K562 (cell line): Measurements from ENCODE around the gene THSD8. TPM values are rescaled to one million over a fixed set of nuclear protein-coding genes. Genes with fewer than 3 reads are reported as not detected.

ENCODE experiments used
- FOXO4 ChIP-seq: fragments of 450-650 bp; formaldehyde crosslinking; IDR thresholded peaks from 2 replicates; pipeline ENCODE4 v1.4.0; 2020; ENCODE audit warnings: mild to moderate bottlenecking, moderate library complexity
- HDAC1 ChIP-seq, 2 experiments: fragments of 450-650 bp; IDR thresholded peaks; 2 replicates each; pipeline ENCODE4 v1.6.1; 2016 to 2017; ENCODE audit warnings: inconsistent platforms in 1 of 2, mild to moderate bottlenecking in 1 of 2, moderate library complexity in 1 of 2
- HOMEZ ChIP-seq: fragments of 250-450 bp; sonication (Bioruptor Pico); IDR thresholded peaks from 2 replicates; pipeline ENCODE4 v1.4.0; 2020; ENCODE audit warnings: mild to moderate bottlenecking, moderate library complexity
- MITF ChIP-seq: IDR thresholded peaks from 2 replicates; pipeline ENCODE4 v1.6.1; 2014; ENCODE audit warnings: antibody characterized with exemption
- NONO ChIP-seq, 2 experiments: fragments of 200-400 bp in 1 of 2; fragments of 450-650 bp in 1 of 2; formaldehyde crosslinking in 1 of 2; IDR thresholded peaks; 2 replicates each; pipeline ENCODE4 v1.6.1; 2017; ENCODE audit warnings: low read depth in 2 of 2, mild to moderate bottlenecking in 2 of 2, moderate library complexity in 2 of 2, low read length in 1 of 2
- POLR2G ChIP-seq: fragments of 200-400 bp; formaldehyde crosslinking; IDR thresholded peaks from 2 replicates; pipeline ENCODE4 v1.6.1; 2017; ENCODE audit warnings: low read depth, mild to moderate bottlenecking, antibody characterized with exemption, low read length, moderate library complexity
- PTBP1 ChIP-seq: fragments of 200-400 bp; formaldehyde crosslinking; IDR thresholded peaks from 2 replicates; pipeline ENCODE4 v1.6.1; 2017; ENCODE audit warnings: low read depth, low read length
- RBBP5 ChIP-seq: fragments of 200-600 bp; sonication (generic); IDR thresholded peaks from 2 replicates; pipeline ENCODE4 v1.6.1; 2012; ENCODE audit warnings: borderline replicate concordance, mild to moderate bottlenecking, low read length, control low read depth, inconsistent platforms; ENCODE audit not compliant: insufficient read depth, poor library complexity, severe bottlenecking
- SAFB ChIP-seq: fragments of 200-400 bp; formaldehyde crosslinking; IDR thresholded peaks from 2 replicates; pipeline ENCODE4 v1.6.1; 2017; ENCODE audit warnings: low read depth, low read length, borderline replicate concordance
- ZBTB9 ChIP-seq: fragments of 450-650 bp; formaldehyde crosslinking; IDR thresholded peaks from 2 replicates; pipeline ENCODE4 v1.4.0; 2020; ENCODE audit warnings: mild to moderate bottlenecking, moderate library complexity
- ZEB2 ChIP-seq: fragments of 450-650 bp; IDR thresholded peaks from 2 replicates; pipeline ENCODE4 v1.6.1; 2016
- ZNF146 ChIP-seq: IDR thresholded peaks from one replicate; pipeline ENCODE4 v1.6.1; 2018; ENCODE audit warnings: missing compliant biosample characterization; ENCODE audit not compliant: unreplicated experiment
- polyA plus RNA-seq, 8 experiments: library from polyadenylated mRNA; depleted of rRNA in 4 of 8; stranded (reverse) in 5 of 8; unstranded in 3 of 8; fragments of >200 nt; fragmentation: Nextera tagmentation in 2 of 8; fragmentation: Illumina TruSeq in 1 of 8; extraction: Ambion mirVana in 2 of 8; extraction: Trizol in 1 of 8; gene quantifications; 2 replicates each; pipeline versions ENCODE4 v1.2.1 to v1.2.3, GENCODE V29; 2011 to 2014; ENCODE audit warnings: inconsistent platforms in 1 of 8, missing spikeins in 1 of 8
- total RNA-seq, 7 experiments: library from RNA; depleted of rRNA in 6 of 7; stranded (reverse); fragments of >200 nt in 6 of 7; fragmentation: Illumina TruSeq in 2 of 7; extraction: Trizol in 2 of 7; gene quantifications; 2 replicates each; pipeline versions ENCODE4 v1.2.1 to v1.2.3, GENCODE V29; 2011 to 2021; ENCODE audit warnings: low replicate concordance in 1 of 7
- TF ChIP-seq, protein P1 (sequence below): sonication (generic); formaldehyde crosslinking; IDR thresholded peaks from 2 replicates; pipeline ENCODE4 v1.8.1; 2023; ENCODE audit warnings: mild to moderate bottlenecking, missing genetic modification reagents
- TF ChIP-seq, protein P2 (sequence below): sonication (generic); formaldehyde crosslinking; IDR thresholded peaks from 2 replicates; pipeline ENCODE4 v1.8.0; 2022; ENCODE audit warnings: missing genetic modification reagents, mild to moderate bottlenecking, moderate library complexity, borderline replicate concordance

The THSD8 gene
- total and polyA plus RNA-seq, 9 of the 15 experiments (the other 6 are each of a cell fraction or from before 2014, with no cell fraction given): 8.4 to 42.4 (median 19.9) TPM; not detected in 2

- TF ChIP-seq FOXO4 (CRISPR knock-in tag) (0 out of 2 replicates have a peak, but pooled peaks have one; percentile 34), MITF (0 out of 2 replicates have a peak, but pooled peaks have one; percentile 35), POLR2G (peak; percentile 78), SAFB (0 out of 2 replicates have a peak, but pooled peaks have one; percentile 22), PTBP1 (no peak), NONO (IDR thresholded peaks at IDR 0.05; ENCODE audit: low read depth in 2 of 2, low read length in 1 of 2) (0 out of 4 replicates have a peak, but pooled peaks of 1 of the 2 experiments have one; percentile 4), HDAC1 (IDR thresholded peaks at IDR 0.05) (peak in 1 of 2 experiments; percentile 35; a peak in 1 of 4 replicates), RBBP5 (peak; percentile 29), HOMEZ (CRISPR knock-in tag) (peak; percentile 30; the same call in 1 of the 2 replicates), ZBTB9 (CRISPR knock-in tag) (0 out of 2 replicates have a peak, but pooled peaks have one; percentile 21), ZEB2 (peak; percentile 83), ZNF146 (CRISPR knock-in tag) (no peak)
- TF ChIP-seq, protein P1, sequence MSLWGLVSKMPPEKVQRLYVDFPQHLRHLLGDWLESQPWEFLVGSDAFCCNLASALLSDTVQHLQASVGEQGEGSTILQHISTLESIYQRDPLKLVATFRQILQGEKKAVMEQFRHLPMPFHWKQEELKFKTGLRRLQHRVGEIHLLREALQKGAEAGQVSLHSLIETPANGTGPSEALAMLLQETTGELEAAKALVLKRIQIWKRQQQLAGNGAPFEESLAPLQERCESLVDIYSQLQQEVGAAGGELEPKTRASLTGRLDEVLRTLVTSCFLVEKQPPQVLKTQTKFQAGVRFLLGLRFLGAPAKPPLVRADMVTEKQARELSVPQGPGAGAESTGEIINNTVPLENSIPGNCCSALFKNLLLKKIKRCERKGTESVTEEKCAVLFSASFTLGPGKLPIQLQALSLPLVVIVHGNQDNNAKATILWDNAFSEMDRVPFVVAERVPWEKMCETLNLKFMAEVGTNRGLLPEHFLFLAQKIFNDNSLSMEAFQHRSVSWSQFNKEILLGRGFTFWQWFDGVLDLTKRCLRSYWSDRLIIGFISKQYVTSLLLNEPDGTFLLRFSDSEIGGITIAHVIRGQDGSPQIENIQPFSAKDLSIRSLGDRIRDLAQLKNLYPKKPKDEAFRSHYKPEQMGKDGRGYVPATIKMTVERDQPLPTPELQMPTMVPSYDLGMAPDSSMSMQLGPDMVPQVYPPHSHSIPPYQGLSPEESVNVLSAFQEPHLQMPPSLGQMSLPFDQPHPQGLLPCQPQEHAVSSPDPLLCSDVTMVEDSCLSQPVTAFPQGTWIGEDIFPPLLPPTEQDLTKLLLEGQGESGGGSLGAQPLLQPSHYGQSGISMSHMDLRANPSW: no peak
- TF ChIP-seq, protein P2, sequence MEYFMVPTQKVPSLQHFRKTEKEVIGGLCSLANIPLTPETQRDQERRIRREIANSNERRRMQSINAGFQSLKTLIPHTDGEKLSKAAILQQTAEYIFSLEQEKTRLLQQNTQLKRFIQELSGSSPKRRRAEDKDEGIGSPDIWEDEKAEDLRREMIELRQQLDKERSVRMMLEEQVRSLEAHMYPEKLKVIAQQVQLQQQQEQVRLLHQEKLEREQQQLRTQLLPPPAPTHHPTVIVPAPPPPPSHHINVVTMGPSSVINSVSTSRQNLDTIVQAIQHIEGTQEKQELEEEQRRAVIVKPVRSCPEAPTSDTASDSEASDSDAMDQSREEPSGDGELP (CRISPR knock-in tag): 0 out of 2 replicates have a peak, but pooled peaks have one; percentile 37
Observed at GRCh38 chr19:12774588-12775555, 27.0 kb upstream of the THSD8 start, which contains the start of gene HOOK2 (continued).
